ENCODE measurements around the gene CEND1.

CEND1 gene

DNA sequence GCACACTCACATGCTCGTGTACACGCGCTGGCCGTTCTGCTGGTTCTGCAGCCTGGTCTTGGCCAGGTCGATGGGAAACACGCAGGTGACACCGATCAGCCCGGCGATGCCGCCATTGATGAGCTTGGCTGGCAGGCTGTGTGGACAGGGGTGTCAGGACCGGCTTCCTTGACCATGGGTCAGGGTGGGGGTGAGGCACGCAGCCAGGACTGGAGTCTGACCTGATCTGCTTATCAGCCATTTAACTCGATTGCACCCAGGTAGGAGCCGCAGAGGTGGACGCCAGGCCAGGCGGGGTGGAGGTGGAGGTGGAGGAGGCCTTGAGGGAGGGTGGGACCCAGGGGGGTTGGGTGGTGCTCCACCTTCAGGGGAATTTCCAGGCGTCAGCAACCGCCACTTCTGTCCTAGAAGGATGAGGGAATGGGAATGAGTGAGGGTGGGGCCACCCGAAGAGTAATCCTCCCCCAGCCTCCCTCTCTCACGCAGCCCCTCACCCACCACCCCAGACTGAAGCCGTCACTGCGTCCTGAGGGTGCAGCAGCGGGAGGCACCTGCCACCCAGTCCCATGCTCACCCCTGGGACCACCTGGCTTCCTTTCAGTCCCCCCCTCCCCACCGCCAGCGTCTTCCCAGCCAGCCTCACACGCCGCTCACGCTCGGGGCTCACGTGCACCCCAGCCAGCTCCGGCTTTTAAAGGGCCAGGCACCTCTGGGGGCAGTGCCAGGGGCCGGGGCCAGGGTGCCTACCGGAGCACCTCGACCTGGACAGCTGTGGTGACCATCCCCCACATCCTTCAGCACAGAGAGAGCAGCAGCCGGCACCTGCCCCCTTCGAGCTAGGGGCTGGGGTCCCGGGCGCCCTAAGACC is 5.1 kb upstream of the CEND1 start:
- DNase-seq (ENCODE audit: low read depth in 2 of 2), result no peak

DNA sequence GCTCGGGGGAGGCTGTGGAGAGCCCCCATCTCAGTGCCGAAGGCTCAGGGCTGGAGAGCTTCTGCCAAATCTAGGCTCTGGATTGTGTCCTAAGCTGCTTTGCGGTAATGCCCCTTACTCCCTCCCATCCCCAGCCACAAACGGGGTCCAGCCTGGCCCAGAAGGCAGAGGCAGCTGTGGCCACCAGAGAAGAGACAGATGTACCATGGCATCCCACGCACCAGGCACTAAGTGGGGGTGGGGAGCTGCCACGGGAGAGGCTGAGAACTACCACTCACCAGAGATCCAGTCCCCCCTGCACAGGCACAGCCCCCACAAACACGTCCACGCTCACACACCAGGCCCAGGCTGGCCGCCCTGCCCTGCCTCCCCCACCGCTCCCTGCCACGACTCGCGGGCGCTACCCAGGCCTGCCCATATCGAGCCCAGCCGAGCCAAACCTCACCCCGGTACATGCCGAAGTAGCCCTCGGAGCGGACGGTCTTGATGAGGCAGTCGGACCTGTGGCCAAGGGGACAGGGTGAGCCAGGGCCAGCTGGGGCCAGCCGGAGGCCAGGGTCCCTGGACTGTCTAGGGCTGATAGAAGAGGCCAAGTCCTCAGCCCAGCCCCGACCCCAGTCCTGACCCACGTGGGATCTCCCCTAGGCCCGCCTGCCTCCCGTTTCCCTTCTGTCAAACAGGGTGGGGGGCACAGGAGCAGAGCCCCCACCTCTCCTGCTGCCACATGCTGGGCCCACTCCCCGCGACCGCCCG is 4.3 kb upstream of the CEND1 start:
- DNase-seq (ENCODE audit: low read depth in 2 of 2), result no peak

DNA sequence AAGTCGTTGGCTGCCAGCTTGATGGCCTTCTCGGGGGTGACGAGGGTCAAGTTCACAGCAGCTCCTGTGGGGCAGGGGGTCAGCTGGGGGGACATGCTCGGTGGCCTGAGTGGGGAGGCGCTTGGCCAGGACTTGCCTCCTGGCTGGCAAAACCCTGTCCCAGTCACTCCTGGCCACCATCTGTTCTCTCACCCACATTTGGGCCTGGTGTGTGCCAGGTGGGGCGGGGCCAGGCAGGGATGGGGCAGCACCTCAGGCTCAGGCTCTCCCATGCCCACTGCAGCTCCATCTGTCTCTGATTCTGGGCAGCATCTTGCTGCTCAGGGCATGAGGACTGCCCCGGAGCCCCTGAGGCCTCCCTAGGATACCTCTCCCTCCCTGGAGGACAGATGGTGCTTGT is 3.7 kb upstream of the CEND1 start:
- DNase-seq (ENCODE audit: low read depth in 2 of 2), result no peak

DNA sequence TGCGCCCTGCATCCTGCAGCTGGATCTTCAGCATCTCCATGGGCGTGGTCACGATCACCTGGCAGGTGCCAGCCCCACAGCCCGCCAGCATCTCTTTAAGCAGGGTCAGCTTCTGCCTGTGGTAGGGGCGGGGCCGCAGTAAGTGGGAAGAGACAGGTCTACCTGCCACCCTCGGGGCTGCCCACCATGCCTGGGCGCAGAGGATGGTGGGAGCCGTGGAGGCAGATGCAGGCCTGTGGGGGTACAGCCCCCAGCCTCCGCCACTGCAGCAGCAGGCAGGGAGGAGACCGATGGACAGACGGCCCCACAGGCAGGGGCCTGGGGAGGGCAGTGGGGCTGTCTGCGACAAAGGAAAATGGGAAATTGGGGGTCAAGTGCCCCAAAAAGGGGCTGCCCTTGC is 3.0 kb upstream of the CEND1 start:
- no peak for DNase-seq (ENCODE audit: low read depth in 2 of 2)

DNA sequence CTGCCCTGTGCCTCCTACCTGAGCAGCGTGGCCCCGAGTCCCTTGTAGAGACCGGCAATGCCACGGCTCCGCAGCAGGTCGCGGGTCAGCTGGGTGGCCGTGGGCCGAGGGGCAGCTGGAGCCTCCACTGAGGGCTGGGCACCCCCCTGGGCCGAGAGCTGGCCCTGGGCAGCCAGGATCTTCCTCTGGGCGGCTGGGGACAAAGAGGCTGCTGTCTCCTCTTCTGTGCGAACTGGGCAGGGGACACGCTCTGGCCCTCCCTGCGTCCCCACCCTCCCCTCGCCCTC is 2.6 kb upstream of the CEND1 start:
- no peak for DNase-seq (ENCODE audit: low read depth in 2 of 2)

DNA sequence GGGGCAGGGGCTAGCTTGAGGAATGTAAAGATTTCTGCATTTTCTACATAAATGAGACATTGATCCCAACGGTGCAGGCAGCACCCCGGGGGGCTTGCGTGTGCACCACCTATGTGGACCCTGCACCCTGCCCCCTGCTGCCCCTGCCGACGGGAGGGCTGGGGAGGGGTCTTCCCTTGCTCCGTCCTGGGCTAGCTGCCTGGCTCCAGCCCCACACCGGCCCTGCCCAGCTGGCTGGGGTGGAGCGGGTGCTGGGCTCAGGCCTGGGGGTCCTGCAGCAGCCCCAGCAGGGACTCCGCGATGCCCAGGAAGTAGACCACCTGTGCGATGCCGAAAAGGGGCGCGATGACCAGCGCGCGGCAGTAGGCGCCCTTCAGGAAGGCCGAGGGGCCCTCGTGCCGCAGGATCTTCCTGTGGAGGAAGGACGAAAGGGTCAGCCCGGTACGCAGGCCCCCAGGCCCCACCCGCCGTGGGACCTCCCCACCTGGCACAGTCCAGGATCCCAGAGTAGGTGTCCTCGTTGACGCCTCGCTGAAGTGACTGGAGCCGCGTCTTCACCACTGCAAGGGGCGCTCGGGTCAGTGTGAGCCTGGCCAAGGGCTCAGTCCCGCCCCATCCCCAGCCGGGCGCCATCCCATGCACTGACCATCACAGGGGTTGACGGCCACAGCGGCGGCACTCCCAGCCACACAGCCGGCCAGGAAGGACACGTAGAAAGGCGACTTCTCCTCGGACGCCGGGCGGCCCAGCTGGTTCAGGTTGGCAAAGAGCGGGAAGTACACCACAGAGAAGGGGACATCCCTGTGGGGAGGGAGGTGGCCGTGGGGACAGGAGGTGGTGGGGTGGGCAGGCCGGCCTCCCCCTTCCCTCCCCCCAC is 2.0 kb upstream of the CEND1 start:
- DNase-seq (ENCODE audit: low read depth in 2 of 2), result no peak

DNA sequence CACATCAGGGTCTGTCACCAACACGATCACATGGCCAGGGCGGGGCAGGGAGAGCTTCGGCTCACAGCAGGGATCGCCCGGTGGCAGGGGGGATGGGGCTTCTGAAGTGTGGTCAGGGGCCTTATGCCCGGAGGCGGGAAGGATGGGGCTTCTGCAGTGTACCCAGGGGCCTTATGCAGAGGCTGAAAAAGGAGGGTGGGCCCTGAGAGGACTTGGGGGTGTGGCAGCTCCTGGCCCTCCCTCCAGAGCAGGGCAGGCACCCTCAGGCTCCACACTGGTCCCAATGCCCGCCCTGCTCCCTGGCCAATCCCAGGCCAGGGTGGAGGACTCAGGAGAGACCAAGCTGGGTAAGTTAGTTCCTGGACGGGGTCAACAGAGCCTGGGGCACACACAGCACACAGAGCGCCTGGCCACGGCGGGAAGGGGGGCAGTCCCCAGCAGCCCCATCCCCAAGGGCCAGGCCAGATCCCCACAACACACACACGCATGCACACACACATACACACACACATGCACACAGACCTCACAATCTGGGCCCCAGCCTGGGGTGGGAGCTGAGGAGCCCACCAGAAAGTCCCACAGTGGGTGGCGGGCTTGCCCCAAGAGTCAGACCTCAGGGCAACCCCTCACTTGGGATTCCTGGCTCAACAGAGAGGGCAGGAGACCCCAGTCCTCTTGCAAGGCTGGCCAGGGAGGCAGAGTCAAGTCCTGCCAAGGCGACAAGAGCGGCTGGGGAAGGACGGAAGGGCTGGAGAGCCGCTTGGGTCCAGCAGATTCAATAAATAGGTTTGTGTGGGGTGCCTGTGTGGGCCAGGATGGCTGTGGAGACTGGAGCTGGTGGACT is 1.1 kb upstream of the CEND1 start:
- no peak for DNase-seq (ENCODE audit: low read depth in 2 of 2)

DNA sequence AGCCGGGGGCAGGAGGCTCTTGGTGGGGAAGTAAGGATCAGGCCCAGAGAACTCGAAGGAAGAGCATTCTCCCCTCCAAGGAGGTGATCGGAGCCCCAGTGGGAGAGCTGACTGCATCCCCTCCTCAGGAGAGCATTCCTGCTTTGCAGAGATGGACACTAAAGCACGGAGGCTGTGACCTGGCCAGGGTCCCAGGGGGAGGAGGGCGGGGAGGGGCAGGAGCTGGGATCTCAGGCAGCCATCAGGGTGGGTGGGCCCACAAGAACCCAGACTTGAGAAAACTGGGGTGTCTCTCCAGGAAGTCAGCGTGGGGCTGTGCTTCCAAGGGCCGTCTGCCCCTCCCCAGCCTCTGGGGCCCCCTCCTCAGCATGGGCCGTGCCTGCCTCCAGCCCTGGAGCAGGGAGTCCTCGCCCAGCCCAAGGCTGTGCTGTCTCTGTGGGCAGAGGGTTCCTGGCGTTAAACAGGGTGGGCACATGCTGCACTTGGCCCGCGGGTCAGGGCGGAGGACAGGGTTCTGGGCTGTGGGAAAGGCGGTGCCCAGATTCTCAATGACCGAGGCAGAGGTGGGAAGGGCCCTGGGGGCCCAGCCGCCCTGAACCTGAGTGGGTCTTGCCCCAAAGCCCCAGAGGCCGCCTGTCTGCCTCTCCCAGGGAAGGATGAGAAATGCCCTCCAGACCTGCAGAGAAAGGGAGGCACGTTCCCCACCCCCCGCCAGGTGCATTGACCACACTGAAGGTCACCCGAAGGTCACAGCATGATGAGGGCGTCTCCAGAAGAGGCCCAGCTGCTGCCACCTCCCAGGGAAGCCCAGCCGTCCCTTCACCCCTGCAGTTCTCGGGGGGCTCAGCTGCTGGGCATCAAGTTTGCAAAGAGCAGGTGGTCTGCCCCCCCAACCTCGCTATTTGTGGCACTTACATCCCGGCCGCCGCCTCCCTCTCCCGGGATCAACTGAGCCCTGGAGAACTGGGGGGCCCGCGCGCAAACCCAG is 643 bp downstream of the CEND1 start:
- DNase-seq (ENCODE audit: low read depth in 2 of 2), result no peak

DNA sequence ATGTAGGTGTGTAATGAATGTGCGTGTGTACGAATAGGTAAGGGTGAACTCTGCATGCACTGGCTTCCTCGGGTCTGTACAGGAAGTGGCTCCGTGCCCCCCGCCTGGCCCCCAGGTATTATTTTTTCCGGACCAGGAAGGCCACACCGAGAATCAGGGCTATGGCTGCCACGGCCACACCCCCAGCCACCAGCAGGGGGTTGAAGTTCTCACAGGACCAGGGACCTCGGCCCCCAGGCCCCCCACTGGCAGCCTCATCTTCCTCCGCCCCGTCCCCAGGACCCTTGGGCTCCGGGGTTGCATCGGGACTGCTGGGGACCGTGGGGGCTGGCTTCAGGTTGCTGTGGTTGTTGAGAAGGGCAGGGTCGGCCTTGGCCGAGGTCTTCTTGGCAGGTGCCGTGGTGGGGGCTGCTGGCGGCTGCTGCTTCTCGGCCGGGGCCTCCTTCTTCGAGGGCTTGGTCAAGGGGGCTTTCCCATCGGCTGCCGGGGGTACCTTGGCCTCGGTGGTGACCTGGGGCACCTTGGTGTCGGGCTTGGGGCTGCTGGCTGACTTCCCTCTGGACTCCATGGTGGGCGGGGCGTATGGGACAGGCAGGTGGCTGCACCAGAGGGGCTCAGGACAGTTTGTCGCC is 1.8 kb downstream of the CEND1 start:
- no peak for DNase-seq (ENCODE audit: low read depth in 2 of 2)

DNA sequence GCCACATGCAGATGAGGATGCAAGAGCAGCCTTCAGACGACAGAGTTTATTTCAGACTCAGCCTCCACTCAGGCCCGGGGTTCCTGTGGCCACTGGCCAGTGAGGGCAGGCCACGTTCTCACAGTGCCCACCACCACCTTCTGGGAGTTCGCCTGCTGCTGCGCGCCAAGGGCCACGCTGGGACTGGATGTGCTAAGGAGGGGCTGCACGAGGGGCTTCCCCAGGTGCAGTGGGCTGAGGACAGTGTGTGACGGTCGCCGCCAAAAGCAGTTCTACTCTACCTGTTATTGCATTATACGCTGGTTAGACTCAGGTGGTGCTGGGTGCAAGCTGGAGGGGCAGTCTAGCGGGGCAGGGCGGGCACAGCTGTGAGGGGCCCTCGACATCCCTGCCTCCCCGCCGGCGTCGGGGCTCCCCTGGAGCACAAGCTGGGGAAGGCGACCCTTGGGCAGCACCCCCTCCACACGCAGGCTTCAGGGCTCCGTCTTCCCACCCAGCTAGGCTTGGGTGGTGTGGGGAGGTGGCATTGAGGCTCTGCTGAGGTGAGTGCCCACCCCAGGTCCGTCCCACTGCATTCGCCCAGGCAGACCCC is 2.7 kb downstream of the CEND1 start:
- DNase-seq (ENCODE audit: low read depth in 2 of 2), result no peak

DNA sequence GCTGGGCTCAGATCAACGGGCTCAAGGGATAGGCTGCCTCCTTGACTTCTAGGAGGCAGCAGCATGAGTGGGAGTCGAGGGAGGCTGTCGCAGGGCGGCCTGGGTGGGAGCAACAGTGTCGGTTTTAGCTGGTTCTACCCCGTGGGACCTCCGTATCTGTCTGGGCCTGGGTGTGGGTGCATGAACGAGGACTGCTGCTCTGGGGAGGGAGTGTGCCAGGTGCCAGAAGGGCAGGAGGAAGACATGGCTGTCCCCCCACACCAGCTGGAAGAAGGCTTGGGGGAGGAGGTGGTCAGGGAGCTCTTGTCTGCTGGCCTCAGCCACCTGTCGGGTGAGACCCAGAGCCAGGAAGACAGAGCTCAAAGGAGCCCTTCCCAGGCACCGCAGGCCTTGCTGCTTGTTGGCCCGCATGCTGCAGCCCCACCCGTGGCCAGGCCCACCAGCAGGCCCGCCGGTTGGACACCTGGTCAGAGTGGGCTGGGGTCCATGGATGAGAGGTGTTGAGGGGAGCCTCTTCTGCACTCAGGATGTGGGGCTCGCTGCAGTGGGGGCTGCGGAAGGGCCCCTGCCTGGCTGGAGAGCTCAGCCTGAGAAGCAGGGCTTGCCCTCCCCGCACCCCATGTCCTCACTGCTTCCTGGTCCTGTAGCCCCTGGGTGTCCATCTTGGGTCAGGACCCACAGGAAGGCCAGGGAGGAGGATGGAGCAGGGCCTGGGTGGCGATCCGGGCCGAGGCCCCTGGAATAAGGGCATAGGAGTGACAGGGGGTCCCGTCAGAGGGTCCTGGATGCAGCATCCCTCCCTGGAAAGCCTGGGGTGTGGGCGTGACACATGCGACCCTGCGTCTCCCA is 3.4 kb downstream of the CEND1 start:
- no peak for DNase-seq (ENCODE audit: low read depth in 2 of 2)

DNA sequence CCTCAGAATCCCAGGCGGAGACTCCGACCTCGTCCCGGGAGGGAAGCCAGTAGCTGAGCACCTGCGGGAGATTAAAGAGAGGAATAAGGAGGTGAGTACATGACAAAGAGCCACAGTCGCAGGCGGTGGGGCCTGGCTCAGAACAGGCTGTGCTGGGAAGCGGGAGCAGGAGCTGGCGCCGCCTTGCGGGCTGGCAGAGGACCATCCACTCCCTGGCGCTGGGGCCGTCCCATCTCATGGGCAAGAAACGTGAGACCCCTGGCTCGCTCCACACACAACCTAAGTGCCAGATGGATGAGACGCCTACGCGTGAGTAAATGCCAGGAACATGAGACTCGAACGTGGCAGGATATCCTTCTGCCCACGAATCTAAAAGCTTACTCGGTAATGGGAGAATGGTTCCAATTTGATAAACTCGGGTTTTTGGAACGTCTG is 6.3 kb downstream of the CEND1 start:
- DNase-seq (ENCODE audit: low read depth in 2 of 2), result peak; percentile 75

DNA sequence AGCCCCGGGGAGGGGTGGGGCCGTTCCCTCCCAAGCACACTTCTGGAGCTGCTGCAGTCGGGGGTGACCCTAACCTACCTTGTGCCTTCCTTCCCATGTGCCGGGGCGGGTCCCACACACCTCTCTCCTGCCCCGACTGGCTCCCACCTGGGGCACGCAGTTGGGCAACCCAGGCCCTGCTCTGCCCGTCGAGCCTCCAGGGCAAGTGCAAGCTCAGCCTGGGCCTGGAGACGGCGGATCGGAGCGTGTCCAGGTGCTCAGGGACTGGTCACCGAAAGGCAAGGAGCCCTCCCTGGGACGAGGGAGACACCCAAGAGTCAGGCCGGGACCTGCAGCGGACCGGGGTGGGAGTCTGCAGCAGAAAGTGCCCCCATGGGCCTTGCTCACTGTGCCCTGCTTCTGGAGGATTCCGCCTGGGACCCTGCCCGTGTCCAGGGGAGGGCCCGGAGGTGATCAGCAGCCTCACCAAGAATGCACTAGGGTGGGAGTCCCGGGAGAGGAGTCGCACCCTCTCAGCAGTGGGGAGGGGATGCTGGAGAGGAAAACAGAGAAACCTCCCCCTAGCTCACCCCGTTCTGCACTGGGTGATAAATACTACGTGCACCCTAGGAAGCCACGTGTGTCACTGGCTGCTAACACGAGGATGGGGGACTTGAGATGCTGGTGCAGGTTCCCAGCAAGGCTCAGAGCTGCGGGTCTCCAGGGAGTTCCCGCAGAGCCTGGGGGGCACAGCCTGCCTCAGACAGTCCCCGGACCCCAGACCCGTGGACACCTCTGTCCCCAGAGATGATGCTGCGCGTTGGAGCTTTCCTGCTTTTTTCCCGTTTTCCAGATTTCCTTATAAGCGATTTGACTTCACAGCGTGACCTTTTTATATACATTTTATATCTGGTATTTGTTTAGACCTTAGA is 7.4 kb downstream of the CEND1 start:
- no peak for DNase-seq (ENCODE audit: low read depth in 2 of 2)

DNA sequence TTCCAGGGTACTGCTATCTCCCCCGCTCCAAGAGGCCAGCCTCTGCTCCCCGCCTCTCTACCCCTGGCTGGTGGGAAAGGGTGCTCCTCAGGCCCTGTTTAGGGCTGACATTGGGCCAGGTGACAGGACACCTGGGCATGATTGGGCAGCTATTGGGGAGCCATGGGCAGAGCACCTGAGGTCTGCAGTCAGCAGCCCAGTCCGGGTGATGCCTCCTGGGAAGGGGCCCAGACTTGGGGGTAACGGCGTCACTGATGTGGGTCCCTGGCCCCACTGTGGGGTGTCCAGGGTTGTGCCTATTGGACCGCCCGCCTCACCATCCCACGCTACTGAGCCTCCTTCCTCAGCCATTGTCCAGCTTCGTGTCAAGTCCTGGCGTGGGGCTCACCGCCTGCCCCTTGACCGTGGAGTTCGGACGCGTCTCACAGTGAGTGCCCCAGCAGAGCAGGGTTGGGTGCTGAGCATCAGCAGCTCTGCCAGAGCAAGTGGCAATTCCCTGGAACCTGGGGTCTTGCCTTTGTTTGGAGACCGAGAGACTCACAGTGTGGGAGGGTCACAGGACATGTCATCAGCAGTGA is 9.8 kb downstream of the CEND1 start:
- no peak for DNase-seq (ENCODE audit: low read depth in 2 of 2)

DNA sequence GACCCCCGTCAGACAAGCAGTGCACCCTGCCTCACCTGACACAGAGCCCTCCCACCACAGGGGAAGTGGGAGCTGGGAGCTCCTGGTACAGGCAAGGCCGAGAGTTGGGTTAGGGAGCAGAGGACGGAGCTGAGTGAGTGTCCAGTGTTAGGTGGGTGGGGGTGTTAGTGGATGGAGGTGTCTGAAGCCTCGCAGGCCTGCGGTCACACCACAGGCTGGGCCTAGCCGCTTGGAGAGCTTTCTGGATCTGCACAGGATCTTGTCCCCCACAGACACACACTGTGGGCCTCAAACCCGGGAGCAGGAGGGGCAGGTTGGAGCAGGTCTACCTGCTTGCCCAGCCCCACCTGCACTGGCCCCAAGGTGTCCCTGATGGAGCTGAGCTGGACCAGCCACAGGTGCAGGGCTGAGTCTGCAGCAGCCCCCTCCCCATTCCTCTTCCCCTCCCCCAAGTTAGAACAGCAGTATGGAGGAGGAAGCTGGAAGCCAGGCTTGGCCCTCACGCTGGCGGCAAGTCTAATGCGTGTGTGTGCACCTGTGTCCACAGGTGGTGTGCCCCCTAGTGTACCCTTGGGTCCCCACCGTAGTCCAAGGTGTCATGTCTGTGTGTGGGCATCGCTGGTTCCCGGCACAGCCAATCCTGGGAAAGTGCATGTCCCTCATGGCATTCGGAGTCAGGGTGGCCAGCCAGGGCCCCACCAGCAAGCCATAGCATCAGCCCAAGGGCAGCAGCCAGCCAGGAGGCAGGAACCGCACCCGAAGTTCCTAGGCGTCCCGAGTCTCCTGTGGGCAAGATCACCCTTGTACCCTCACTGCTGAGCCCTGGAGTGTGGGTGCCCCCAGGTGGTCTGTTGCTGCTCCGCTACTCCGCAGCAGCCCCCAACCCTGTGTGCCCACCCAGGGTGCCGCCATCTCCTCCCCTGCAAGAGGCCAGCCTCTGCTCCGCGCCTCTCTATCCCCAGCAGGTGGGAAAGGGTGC is 10.6 kb downstream of the CEND1 start:
- no peak for DNase-seq (ENCODE audit: low read depth in 2 of 2)

Data from fibroblast of skin of left quadriceps (primary cell).